ENCODE measurements around the gene ADGRB3.
"Not testable (repeated sequence)": the region's sequence is repeated elsewhere in the genome, so short reads cannot be mapped to it uniquely, and the experiment has no call there.

The ADGRB3 gene

DNA sequence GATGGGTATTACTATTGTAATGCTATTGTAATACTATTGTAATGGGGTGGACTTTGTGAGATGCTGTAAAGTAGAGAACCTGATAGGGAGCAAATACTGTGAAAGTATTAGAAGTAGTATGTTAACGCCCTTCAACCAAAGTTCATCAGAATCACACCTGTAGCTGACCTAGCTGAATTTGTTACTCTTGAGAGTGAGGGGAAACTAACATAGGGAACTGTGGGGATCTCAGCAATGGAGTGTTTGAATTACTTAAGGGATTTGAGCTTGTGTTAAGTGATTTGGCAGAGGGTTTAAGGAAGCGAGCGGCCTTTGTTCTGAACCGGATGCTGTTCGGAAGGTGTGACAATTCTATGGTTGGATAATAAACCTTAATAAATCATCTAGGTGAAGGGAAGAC lies 312.6 kb downstream of the ADGRB3 start:
- no peaks in the 10 kb centered on the region for H3K27me3 Mint-ChIP-seq
- no peaks in the 10 kb centered on the region for H3K36me3 Mint-ChIP-seq
- no peak overlapping the region for H3K4me3 Mint-ChIP-seq
- no peak overlapping the region for H3K27ac Mint-ChIP-seq
- H3K4me1 Mint-ChIP-seq: no peaks in the 10 kb centered on the region
- no peaks in the 10 kb centered on the region for H3K9me3 Mint-ChIP-seq

DNA sequence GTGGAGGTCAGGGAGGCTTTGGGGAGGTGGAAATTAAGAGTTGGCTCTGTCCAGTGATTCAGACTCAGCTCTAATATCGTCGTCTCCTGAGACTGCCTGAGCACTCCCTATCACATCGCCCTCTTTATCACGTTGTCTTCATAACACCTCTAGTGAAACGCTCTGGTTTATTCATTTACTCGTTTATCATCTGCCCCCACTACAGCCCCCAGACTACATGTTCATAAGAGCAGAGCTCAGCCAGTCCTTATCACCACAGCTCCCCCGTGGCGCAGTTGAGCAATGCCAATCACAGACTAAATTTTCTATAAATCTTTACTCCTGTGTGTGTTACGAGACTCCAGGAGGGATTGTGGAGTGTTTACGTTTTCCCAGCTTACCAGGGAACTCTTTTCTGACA lies 316.2 kb downstream of the ADGRB3 start:
- no peaks in the 10 kb centered on the region for H3K4me1 Mint-ChIP-seq
- no peak overlapping the region for H3K27ac Mint-ChIP-seq
- no peaks in the 10 kb centered on the region for H3K36me3 Mint-ChIP-seq
- H3K27me3 Mint-ChIP-seq: peaks cover 1% of the 10 kb centered on the region
- no peaks in the 10 kb centered on the region for H3K9me3 Mint-ChIP-seq
- no peak overlapping the region for H3K4me3 Mint-ChIP-seq

GRCh38 chr6:68958327-68958726 lies 323.2 kb downstream of the ADGRB3 start:
- peaks cover 1% of the 10 kb centered on the region for H3K27me3 Mint-ChIP-seq
- no peaks in the 10 kb centered on the region for H3K4me1 Mint-ChIP-seq

DNA sequence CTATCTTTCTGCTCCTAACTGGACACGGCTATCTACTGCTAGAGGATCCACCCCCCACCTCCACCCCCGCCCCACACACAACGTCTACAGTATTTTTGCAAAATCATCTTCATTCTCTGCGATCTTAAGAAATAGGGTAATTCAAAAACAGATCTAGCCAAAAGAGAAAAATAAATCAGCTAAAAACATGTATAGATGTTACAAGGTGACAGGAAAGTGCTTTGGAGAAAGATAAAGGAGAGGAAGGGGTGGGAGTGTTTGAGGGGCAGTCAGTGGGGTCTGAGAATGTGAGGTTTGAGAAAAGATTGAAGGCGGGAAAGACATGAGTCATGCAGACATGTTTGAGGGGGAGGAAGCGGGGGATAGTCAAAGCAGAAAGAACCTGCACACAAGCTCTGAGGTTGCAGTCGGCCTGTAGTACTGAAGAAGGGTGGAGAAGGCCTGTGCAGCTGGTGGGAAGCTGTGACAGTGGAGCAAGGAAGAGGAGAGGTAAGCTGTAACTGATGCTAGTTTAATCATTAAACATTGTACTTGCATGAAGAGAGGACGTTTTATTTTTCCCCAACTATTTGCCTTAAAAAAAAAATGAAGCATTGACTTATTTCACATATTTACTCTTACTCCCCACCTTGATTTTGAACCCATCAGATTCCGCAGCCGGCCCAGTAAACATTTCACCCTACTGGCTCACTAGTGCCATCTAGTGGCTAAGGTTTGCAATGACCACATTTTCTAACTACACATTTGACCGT lies 332.6 kb downstream of the ADGRB3 start:
- no peaks in the 10 kb centered on the region for H3K9me3 Mint-ChIP-seq
- no peak overlapping the region for H3K27ac Mint-ChIP-seq
- no peaks in the 10 kb centered on the region for H3K4me1 Mint-ChIP-seq
- no peaks in the 10 kb centered on the region for H3K27me3 Mint-ChIP-seq
- no peaks in the 10 kb centered on the region for H3K36me3 Mint-ChIP-seq
- no peak overlapping the region for H3K4me3 Mint-ChIP-seq

More at GRCh38 chr6:68958327-68958726, 323.2 kb downstream of the ADGRB3 start:
- H3K4me3 Mint-ChIP-seq: no peak overlapping the region
- no peaks in the 10 kb centered on the region for H3K9me3 Mint-ChIP-seq
- H3K36me3 Mint-ChIP-seq: no peaks in the 10 kb centered on the region
- no peak overlapping the region for H3K27ac Mint-ChIP-seq

DNA sequence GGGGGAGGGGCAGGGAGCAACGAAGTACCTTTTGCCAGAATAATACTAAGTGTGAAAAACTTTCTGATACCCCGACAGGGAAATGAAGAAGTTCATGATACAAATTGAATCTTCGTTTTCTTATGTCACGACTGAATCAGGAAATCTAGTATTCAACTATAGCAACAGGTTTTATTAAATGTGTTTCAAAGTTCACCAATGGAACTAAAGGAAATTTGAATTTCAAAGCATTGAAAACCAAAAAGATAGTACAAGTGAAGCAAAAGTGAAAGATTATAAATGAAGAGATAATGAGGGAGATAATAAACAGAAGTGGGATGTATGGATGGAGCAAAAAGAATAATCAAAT lies 333.2 kb downstream of the ADGRB3 start:
- H3K27ac Mint-ChIP-seq: no peak overlapping the region
- H3K9me3 Mint-ChIP-seq: no peaks in the 10 kb centered on the region
- H3K36me3 Mint-ChIP-seq: no peaks in the 10 kb centered on the region
- no peaks in the 10 kb centered on the region for H3K27me3 Mint-ChIP-seq
- H3K4me1 Mint-ChIP-seq: no peaks in the 10 kb centered on the region
- H3K4me3 Mint-ChIP-seq: no peak overlapping the region

DNA sequence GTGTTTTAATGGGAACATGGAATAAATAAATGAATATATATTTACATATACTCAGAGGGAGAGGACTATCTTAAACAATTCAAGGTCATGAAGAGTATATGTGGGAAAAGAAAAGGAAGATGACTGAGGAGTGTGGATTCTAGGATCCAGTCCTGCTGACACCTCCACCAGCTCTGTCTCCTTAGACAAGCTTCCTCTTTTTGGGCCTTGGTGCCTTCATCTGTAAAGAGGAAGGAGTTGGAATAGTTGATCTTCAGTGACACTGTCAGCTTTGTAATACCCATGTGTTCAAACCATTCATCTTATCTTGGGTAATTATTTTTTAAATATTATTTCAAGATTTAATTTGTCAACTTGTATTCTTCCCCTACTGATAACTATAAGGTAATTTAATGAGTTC lies 338.0 kb downstream of the ADGRB3 start:
- Mint-ChIP-seq H3K4me1 (no peaks in the 10 kb centered on the region), H3K4me3 (no peak overlapping the region), H3K36me3 (no peaks in the 10 kb centered on the region), H3K9me3 (no peaks in the 10 kb centered on the region), H3K27me3 (no peaks in the 10 kb centered on the region), H3K27ac (no peak overlapping the region)

DNA sequence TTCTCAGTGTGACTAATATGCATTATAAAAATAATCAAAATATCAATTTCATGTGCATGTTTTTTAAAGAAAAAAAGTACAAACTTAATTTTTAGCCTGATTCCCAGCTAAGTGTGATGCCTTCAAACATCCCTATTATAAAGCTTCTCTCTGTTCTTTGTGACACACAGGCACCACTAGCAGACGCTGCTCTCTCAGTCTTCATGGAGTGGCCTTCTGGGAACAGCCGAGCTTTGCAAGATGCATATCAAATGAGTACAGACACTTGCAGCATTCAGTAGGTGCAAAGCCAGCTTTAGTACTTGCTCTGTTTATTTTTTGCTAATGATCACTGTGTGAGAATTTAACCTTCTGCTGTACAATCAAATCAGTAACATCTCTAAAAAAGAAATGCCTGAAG lies 340.0 kb downstream of the ADGRB3 start:
- Mint-ChIP-seq H3K27ac (no peak overlapping the region), H3K9me3 (no peaks in the 10 kb centered on the region), H3K4me3 (no peak overlapping the region), H3K36me3 (no peaks in the 10 kb centered on the region), H3K27me3 (no peaks in the 10 kb centered on the region), H3K4me1 (no peaks in the 10 kb centered on the region)

- Mint-ChIP-seq H3K4me1 (no peaks in the 10 kb centered on the region), H3K4me3 (no peak overlapping the region), H3K27ac (no peak overlapping the region), H3K9me3 (no peaks in the 10 kb centered on the region), H3K27me3 (no peaks in the 10 kb centered on the region), H3K36me3 (no peaks in the 10 kb centered on the region)
These were observed 340.7 kb downstream of the ADGRB3 start for GRCh38 chr6:68975816-68976215.

DNA sequence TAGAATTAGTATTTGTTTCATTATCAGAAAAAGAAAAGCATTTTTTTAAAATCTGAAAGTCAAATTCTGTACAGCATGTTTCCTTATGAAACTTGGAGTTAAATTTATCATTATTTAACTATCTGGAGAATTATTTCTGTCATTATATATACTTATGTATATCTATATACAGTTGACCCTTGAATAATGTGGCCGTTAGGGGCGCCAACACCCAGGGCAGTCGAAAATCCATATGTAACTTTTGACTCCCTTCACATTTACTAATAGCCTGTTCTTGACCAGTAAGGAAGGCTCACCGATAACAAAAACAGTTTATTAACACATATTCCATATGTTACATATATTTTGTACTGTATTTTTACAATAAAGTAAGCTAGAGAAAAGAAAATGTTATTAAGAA lies 341.2 kb downstream of the ADGRB3 start:
- Mint-ChIP-seq H3K4me3 (no peak overlapping the region), H3K4me1 (no peaks in the 10 kb centered on the region), H3K27ac (no peak overlapping the region), H3K36me3 (no peaks in the 10 kb centered on the region), H3K9me3 (no peaks in the 10 kb centered on the region), H3K27me3 (peaks cover 1% of the 10 kb centered on the region)

DNA sequence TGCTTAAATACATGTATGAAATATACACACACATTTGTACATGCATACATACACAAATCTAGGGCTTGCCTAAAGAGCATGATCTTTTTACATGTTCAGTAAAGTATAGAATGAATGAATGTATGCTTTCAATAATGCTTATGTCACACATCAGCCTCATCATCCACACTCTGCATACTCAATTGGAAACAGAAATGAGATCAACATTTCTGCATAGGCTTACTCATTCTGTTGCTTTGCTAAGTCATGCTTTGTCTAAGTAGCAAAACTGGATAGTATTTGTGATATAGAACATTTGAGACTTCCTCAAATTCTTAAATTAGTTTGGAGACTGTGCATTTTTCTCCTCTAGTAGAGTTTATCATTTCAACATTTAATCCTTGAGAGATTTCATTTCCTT lies 343.3 kb downstream of the ADGRB3 start:
- Mint-ChIP-seq H3K4me3 (no peak overlapping the region), H3K27ac (no peak overlapping the region), H3K4me1 (no peaks in the 10 kb centered on the region), H3K9me3 (no peaks in the 10 kb centered on the region), H3K27me3 (peaks cover 1% of the 10 kb centered on the region), H3K36me3 (no peaks in the 10 kb centered on the region)

- H3K9me3 Mint-ChIP-seq, H3K4me3 Mint-ChIP-seq, H3K27ac Mint-ChIP-seq, H3K27me3 Mint-ChIP-seq, H3K36me3 Mint-ChIP-seq, H3K4me1 Mint-ChIP-seq: not testable (repeated sequence)
These were observed 346.6 kb downstream of the ADGRB3 start for GRCh38 chr6:68981668-68982067.

- Mint-ChIP-seq H3K4me3 (no peak overlapping the region), H3K27ac (no peak overlapping the region), H3K4me1 (no peaks in the 10 kb centered on the region), H3K27me3 (no peaks in the 10 kb centered on the region), H3K36me3 (no peaks in the 10 kb centered on the region), H3K9me3 (no peaks in the 10 kb centered on the region)
These were observed 353.6 kb downstream of the ADGRB3 start for GRCh38 chr6:68988698-68989097.

DNA sequence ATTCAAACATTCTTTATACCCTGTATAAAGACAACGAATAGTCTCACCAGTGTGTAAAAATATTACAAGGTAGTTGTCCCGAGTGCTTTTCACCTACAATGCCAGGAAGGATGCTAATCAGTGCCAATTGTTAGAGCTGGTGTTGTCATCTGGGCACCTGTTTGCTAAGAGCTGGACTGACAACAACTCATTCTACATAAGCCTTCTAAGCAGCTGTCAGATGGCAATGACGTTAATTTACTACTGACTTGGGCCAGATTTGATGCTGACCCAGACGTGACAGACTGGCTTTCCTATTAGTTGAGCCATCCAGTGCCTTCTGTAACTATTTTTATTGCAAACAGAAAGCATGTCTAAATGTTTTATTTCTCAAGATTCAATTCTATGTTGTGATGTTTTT lies 355.2 kb downstream of the ADGRB3 start:
- no peaks in the 10 kb centered on the region for H3K9me3 Mint-ChIP-seq
- H3K27ac Mint-ChIP-seq: no peak overlapping the region
- H3K36me3 Mint-ChIP-seq: no peaks in the 10 kb centered on the region
- H3K27me3 Mint-ChIP-seq: no peaks in the 10 kb centered on the region
- H3K4me1 Mint-ChIP-seq: no peaks in the 10 kb centered on the region
- no peak overlapping the region for H3K4me3 Mint-ChIP-seq

- H3K9me3 Mint-ChIP-seq: no peaks in the 10 kb centered on the region
- H3K36me3 Mint-ChIP-seq: no peaks in the 10 kb centered on the region
- no peaks in the 10 kb centered on the region for H3K4me1 Mint-ChIP-seq
- H3K27ac Mint-ChIP-seq: no peak overlapping the region
- H3K4me3 Mint-ChIP-seq: no peak overlapping the region
- no peaks in the 10 kb centered on the region for H3K27me3 Mint-ChIP-seq
These were observed 358.8 kb downstream of the ADGRB3 start for GRCh38 chr6:68993911-68994310.

- Mint-ChIP-seq H3K9me3 (no peaks in the 10 kb centered on the region), H3K4me3 (no peak overlapping the region), H3K27ac (no peak overlapping the region), H3K36me3 (no peaks in the 10 kb centered on the region), H3K4me1 (no peaks in the 10 kb centered on the region), H3K27me3 (no peaks in the 10 kb centered on the region)
These were observed 359.4 kb downstream of the ADGRB3 start for GRCh38 chr6:68994521-68994920.

DNA sequence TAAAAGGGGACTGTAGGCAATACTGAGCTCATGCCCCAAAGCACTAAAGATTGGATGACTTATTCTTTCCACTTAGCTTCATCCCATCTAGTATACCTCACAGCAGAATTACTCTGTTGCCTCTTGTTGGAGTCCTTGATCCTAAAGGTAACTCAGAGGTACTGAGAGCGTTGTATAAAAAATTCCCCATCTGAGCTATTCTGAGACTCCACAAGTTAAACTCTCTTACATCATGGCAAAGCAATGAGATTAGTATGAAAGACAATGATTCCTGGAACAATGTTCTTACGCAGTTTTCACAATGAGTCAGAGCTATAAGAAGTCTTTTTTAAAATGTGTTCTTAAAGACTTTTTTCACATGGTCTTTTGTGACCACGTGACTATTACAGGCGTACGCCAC lies 370.1 kb downstream of the ADGRB3 start:
- Mint-ChIP-seq H3K4me3 (no peak overlapping the region), H3K27ac (no peak overlapping the region), H3K36me3 (no peaks in the 10 kb centered on the region), H3K27me3 (peaks cover 1% of the 10 kb centered on the region), H3K9me3 (peaks cover 6% of the 10 kb centered on the region), H3K4me1 (no peaks in the 10 kb centered on the region)

DNA sequence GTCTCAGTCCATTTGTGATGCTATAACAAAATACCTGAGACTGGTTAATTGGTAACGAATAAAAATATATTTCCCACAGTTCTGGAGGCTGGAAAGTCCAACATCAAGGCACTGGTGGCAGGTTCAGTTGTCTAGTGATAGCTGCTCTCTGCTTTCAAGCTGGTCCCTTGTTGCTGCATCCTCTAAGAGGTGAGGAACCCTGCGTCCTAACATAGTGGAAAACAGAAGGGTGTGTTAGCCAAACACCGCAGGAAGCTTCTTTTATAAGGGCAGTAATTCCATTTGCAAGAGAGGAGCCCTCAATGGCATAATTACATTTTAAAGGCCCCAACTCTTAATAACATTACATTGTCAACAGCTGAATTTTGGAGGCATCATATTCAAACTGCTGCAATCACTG lies 372.7 kb downstream of the ADGRB3 start:
- Mint-ChIP-seq H3K27ac (no peak overlapping the region), H3K4me3 (no peak overlapping the region), H3K27me3 (no peaks in the 10 kb centered on the region), H3K9me3 (peaks cover 4% of the 10 kb centered on the region), H3K4me1 (no peaks in the 10 kb centered on the region), H3K36me3 (no peaks in the 10 kb centered on the region)

Data from activated naive CD4-positive, alpha-beta T cell treated with anti-CD3 and anti-CD28 coated beads, Interleukin-2, amount 50 U/mL, for 24 hours (primary cell).